T follicular helper cell (primary cell): ENCODE measurements around the gene DDX23.
"Not testable (repeated sequence)": the region's sequence is repeated elsewhere in the genome, so short reads cannot be mapped to it uniquely, and the experiment has no call there.

Experiments used
- DNase-seq: peaks from one replicate; pipeline ENCODE4 v3.0.0-alpha.2; 2020; ENCODE audit warnings: low read depth
- total RNA-seq, 2 experiments: gene quantifications; one replicate each; lab custom pipeline; 2026; lab: John Stamatoyannopoulos, UW

The DDX23 gene
- 191 to 218 reads per million in 2 experiments for total RNA-seq

DNA sequence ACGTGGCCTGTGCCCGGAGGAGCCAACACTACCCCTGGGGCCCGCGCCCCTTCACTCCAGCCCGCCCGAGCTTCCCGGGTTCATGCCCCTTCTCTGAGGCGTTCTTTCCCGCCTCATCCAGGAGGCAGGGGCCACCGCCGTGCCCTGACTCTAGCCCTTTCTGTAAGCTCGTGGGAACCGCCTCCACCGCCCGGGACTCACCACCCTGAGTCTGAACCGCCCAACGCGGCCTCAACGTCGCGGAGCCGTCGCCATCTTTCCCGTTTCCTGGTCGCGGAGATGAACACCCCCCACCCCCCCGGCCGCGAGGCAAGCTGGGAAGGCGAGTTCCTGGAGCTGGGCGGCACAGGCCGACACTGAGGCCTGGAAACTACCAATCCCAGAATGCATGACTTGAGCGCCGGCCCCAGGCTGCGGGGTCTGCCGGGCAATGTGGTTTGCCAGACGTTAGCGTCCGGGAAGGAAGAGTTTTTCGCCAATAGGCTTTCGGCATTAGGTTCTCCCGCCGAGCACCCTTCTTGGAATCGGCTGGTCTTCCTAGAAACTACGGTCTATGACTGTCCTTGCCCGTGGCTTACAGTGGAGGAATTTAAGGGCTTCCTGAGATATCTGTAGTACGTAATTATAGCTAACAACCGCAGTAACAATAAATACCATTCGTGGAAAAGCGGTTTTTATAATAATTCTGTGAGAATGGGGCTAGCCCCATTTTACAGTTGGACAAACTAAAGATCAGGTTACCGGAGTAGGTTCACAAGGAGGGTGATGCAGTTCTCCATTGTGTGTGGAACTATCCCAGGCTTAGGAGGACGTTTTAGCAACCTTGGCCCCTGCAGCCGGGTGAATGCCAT is at the start of gene DDX23:
Gene DDX23, minus strand, starts transcription at position 281 of the 851 bp plus-strand sequence. CDS start 6,381 bp downstream, outside the sequence.
- DNase-seq, result peak; percentile 87

DNA sequence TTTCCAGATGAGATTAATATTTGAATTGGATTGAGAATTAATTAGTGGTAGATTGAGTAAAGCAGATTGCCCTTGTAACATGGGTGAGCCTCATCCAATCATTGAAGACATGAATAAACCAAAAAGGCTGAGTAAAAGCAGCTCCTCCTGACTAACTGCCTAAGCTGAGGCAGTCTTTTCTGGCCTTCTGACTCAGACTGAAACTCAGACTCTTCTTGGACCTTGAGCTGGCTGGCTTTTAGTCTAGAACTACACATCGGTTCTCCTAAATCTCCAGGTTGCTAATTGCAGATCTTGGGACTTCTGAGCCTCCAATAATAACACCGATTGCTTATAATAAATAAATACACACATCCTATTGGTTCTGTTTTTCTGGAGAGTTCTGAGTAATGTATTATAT is 49.3 kb upstream of the DDX23 start:
- no peak for DNase-seq

DNA sequence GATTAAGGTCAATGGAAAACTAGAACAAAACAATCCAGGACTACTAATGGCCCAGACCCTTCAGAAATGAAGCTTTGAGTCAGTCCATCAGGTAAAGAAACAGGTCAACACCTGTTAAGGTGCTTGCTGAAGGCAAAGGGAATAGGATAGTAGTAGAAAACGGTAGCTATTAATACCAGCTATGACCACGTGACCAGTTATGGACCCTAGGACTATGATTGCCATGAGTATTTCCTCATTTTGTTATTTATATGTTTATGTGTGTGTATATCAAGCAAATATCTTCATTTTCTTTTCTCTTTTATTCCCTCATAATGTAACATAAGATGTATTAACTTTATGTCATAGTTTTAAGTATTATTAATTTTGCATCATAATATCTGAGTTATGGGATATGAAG is 47.7 kb upstream of the DDX23 start:
- DNase-seq, result no peak

DNA sequence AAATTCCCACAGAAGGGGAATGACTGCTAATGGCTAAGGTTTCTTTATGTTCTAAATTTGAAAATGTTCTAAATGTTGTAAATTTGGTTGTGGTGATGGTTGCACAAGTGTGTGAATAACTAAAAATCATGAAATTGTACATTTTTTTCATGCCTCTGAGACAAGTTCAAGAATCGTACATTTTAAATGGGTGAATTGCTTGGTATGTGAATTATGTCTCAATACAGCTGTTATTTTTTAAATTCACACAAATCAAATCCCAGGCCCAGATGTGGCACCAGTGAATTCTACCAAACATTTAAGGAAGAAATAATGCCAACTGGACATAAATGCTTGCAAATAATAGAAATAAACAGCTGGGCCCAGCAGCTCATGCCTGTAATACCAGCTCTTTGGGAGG is 42.3 kb upstream of the DDX23 start:
- no peak for DNase-seq

DNA sequence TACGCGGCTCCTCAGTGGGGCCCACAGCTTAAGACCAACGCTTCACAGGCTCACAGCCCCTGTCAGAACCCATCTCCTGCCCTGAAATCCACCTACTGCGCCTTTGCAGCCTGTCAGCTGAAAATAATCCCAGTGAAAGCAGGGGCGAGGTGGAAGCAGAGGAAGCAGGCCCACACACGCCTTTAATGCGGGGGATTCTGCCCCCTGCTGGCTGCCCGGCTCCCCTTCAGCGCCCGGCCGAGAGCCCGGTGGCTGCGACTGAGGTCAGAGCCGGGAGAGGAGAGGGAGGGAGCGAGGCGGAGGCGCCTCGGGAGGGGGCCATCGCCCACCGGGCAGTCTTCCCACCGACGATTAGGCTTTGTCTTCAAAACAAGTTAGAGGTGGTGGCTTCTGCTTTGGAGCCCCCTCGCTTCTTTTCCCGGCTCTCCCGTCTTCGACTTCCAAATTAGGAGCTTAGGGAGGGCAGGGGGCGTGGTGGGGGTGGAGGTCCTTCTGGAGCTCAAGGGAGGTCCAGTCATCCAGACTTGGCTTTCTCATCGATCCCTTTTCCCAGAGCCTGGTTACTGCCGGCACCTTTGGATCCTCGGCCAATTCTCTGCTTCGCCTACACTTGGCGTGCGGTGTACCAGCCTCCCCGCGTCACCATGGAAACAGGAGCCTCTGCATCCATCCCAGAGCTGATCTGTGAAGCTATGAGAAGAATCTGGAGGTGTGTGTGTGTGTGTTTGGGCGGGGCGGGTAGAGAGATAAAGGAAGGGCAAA is 38.9 kb upstream of the DDX23 start:
- DNase-seq, result peak; percentile 60

DNA sequence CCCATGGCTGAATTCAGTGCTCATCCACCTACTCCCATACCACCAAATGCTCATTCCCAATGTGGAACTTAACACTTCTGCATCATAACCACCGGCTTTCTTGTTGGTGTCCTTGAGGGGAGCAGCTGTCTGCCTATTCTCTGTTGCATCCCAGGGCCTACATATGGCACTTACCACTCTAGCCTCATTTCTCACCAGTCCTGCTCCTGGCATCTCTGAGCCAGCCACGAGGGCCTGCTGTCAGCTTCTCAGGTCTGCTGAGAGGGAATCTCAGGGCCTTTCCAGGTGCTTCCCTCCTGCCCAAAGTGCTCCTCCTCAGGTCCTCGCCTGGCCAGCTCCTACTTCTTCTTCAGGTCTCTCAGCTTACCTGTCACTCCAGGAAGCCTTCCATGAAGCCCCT is 37.7 kb upstream of the DDX23 start:
- DNase-seq, result no peak

DNA sequence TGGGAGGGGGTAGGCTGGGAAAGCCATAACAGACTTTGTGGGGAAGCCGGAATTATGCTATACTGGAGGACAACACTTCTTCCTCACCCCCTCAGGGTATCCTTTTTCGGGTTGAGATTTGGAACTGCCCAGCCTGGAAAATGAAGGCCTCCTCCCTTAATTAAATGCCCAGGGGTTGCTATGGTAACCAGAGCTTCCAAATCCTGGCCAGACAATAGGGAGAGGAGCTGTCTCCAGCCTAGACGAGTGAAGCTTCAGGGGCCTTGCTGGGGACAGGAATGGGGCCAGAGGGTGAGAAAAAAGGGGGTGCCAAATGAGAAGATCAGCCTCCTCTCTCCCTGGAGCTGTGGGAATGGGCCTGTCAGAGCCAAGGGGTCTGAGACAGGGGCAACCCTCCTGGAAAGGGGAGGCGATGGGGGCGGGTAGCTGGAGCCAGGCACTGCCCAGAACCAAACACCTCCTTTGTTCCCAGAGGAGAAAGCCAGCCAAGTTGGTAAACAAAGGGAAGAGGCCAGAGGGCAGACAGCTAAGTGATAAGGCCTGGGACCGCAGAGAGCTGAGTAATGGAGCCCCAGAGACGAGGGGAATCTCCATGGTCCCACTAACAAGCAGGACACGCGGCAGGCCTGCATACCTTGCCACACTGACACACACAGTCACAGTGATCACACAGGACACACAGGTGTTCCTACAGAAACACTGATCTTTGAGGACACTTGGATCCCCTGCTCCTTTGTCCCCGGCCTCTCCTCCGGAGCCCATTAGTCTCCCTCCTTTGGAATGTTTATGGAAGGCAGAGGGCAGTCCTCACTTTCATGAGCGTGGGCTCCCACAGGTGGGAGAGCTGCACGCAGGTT is 31.6 kb upstream of the DDX23 start:
- no peak for DNase-seq

DNA sequence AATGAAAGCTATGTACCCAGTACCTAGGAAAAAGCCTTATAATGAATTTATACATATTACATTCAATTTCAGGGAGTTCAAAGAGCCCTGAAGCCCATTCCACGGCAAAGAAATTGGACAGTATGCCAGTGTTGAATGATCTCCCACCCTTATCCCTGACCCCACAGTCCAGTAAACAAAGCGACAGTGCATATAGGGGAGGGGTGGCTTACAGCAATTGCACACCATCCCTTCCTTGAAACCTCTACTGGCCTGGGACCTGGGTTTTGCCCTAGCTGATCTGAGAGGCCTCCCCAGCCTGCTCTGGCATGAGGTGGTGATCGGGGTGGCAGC is 31.0 kb upstream of the DDX23 start:
- DNase-seq, result no peak

DNA sequence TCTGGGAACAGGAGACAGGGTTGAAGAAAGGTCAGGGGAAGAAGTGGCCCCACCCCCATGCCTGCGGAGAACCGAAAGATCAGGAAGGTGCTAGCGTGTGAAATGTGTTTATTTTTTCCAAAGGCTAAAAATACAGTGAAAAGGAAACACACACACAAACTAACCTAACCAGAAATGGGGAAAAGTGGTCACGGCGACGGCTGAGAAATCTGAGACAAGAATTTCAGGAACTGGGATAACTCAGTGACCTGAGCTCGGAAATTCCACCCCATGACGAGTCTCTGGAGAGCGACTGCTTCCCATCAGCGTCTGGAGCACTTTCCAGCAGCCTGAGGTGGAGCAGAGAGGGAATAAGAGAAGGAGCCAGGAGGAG is 30.3 kb upstream of the DDX23 start:
- no peak for DNase-seq

DNA sequence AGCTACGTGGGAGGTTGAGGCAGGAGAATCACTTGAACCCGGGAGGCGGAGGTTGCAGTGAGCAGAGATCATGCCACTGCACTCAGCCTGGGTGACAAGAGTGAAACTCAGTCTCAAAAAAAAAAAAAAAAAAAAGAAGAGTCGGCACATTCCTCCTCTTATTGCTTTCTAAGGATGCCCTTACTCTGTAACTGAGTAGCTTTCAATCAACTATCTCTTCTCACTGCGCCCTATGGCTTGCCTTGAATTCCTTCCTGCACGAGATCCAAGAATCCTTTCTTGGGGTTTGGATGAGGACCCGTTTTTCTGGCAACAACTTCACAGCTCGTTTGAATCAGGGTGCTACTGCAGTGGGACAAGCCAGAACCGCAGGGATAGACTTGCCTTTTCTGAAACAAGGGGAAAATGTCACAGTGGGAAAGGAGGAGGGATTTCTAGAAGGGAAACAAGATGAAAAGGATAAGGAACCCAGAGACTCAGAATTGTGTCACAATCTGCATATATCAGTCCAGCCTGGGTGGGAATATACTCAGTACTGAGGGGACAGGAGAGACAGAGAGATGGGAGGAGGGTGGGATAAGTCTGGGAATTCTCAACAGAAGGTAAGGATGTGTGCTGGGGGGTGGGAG is 29.8 kb upstream of the DDX23 start:
- DNase-seq, result no peak

DNA sequence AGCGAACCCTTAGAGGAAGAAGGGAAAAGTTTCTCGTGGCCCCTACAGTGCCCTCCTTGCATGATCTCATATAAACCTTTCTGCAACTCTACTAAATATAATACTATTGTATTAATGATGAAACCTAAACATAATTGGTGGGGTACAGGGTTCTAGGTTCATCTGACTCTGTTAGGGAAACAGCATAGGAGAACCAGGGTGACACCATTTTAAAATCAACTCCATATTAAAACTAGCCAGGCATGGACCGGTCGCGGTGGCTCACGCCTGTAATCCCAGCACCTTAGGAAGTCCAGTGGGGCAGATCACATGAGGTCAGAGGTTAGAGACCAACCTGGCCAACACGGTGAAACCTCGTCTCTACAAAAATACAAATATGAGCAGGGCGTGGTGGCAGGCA is 28.7 kb upstream of the DDX23 start:
- DNase-seq, result no peak

DNA sequence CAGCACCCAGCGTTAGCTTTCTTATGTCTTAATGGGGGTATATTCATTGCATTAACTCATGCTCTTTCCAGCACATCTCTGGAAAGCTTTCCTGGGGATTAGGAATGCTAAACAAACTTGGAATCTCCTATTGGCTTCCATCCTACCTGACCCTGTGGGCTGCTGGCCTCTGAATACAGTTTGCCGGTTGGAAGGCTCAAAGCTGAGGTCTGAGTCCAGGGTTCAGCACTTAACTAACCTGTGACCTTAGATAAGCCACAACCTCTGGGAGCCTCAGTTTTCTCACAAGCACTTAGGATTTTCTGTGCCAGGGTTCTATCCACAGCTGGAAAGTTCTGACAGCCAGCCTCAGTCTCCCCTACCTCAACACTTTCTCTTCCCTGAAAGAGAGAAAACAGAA is 26.6 kb upstream of the DDX23 start:
- no peak for DNase-seq

DNA sequence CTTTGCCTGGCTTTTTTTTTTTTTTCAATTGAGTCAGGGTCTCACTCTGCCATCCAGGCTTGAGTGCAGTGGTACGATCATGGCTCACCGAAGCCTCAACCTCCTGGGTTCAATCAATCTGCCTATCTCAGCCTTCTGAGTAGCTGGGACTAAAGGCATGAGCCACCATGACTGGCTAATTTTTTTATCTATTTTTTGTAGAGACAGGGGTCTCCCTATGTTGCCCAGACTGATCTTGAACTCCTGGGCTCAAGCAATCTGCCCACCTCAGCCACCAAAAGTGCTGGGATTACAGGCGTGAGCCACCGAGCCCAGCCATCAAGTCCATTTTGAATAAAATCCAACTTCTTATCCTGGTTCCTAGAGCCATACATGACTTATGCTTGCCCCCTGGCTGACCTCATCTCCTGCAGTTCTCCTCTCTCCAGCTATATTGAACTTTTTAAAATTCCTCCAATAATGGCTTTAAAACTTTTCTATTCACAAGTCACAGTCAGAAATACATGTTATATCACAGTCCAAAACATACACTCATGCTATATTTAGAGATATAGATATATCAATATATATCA is 24.1 kb upstream of the DDX23 start:
- DNase-seq, result no peak

DNA sequence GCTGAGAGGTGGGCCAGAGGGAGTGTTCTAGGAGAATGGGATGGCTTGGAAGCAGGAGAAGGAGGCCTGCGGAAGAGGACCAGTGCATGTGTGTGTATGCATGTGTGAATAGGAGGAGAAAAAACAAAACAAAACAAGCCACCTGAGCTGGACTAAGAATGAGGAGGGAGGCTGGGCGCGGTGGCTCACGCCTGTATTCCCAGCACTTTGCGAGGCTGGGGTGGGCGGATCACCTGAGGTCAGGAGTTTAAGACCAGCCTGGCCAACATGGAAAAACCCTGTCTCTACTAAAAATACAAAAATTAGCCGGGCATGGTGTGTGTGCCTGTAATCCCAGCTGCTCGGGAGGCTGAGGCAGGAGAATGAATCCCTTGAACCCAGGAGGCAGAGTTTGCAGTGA is 21.6 kb upstream of the DDX23 start:
- DNase-seq, result not testable (repeated sequence)

DNA sequence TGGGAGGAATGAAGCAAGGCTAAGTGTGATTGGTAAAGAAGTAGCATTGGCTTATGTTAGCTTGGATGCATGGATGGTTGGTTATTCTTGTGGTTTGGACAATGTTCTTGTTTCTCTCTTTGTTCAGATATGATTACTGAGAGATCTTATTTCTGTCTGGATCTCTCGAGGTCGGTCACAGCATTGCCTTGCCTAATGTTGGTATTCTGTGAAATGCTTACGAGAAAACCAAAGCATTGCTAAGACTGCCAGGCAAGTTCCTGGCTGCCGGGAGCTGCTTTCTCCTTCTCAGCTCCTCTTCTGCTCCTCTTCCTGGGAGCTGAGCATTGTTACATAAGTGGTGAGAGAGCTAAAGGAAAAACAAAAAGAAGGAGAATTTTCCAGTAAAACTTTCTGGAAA is 21.1 kb upstream of the DDX23 start:
- no peak for DNase-seq

DNA sequence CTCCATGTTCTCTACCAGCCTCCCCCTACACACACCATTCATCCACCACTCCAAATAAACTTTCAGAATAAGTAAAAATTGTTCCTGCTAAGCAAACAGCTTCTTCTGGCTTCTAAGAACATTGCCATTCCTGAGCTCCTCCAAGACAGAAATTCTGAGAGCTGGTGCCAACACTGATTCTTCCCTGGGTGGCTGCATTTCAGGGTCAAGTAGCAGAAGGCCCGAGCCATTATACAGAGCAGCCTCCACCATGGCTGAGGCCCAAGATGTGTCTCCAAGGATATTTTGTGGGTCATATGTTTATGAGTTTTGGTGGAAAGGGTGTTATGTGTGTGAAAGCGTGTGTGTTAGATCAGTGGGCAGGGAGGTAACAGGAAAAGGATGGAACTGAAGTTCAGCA is 17.2 kb upstream of the DDX23 start:
- DNase-seq, result no peak

DNA sequence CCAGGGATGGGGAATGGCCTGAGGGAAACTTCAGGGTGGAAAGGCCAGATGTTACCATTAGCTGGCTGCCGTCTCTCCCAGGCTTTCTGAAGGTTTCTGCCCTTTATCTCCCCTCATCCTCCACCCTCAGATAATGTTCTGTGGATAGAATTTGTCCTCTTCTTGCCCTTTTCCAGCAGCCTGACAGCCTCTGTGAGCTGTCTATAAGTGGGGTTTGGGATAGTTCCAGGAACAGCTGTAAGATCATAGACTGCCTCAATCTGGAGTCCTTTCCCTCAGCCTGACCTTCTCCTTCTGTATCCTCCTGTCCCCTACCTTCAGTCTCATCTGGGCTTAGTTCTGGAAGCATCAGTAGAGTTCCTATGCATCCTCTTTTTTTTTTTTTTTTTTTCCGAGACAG is 16.5 kb upstream of the DDX23 start:
- no peak for DNase-seq

DNA sequence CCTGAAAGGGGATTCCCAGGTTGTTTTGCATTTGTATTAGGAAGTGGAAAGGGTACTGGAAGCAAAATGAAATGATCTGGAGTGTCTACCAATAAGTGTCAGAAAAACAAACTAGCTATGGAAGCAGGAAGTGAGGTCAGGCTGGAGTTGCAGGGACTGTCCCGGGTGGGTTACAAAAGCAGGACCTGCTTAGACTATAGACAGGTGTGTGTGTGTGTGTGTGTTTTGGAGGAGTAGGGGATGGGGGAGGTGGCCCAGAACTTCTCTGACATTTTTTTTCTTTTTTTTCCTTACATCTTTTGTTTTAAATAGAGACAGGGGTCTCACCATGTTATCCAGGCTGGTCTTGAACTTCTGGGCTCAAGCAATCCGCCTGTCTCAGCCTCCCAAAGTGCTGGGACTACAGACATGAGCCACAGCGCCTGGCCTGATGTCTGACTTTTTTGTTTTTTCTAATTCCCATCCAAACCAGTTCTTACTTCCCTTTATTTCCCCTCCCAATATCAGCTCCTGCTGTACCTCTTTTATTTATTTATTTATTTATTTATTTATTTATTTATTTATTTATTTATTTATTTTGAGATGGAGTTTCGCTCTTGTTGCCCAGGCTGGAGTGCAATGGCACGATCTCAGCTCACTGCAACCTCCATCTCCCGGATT is 14.2 kb upstream of the DDX23 start:
- no peak for DNase-seq

DNA sequence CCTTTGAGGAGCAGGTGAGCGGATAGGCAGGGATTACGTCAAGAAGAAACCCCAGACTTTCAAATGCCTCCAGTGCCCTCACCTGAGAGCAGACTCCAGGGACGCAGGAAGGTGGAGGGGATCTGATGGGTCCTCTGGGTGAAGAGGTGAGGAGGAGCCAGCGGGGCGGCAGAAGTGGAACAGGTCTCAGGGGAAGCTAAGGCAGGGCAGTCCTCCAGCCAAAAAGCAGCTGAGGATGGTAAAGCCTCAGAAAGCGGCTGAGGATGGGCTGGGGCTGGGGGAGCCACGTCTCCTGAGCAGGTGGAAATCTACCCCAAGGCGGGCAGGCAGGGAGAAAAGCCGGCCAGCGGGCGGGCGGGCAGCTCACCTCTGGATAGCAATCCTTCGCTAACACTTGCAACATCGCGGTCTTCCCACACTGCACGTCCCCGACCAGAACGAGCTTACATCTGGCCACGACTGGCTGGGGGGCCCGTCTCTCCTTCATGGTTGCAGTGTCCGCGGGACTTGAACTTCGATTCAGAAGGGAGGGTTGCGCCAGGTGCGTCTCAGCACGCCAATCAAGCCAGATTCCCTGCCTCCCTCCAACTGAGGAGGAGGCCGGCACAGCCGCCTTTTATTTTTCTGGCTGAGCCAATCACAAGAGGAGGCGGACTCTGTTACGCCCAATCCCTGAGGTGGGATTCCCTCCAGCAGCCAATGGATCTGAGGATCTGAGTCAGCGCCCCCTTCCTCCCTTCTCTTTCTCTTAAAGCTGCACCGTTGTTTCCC is 13.5 kb upstream of the DDX23 start, which contains the start of gene RND1:
Gene RND1, minus strand, starts transcription at position 590 of the 771 bp plus-strand sequence. Its CDS starts 103 bp downstream, at position 487.
- peak; percentile 81 for DNase-seq

DNA sequence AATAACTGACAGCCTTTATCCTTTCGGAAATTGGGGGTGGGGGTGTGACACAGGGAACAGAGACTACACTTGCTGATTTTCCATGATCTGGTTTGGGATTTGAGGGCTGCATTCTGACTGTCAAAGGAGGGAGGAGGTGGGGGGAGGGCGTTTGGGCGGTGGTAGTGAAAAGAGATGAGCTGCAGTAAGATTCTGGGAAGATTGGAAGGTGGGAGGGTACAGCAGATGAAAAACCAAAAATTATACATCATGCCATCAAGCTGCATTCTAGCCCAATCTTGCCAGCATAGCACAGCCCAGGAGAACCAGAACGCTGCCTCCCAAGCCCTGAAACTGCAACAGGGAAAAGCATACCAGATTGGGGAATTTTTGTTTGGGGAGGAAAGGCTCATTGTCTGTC is 11.3 kb upstream of the DDX23 start:
- no peak for DNase-seq
